WTC11 (cell line): Measurements from ENCODE around the gene SLC6A1. TPM values are rescaled to one million over a fixed set of nuclear protein-coding genes. Genes with fewer than 3 reads are reported as not detected.

Source experiments
- ATAC-seq: fragments of 200-7000 bp; cut with Tn5 transposase; 2 replicates; pipeline ENCODE4 v1.10.0; 2021; ENCODE audit warnings: mild to moderate bottlenecking, moderate library complexity
- CTCF ChIA-PET: fragments of 300-600 bp; sonication (Branson Sonifier 250); formaldehyde crosslinking; loops from one replicate; lab custom pipeline; 2021; ENCODE audit warnings: antibody characterized with exemption; lab: Charles Lee
- POLR2A ChIA-PET: fragments of 350-600 bp; sonication (Branson Sonifier 250); formaldehyde crosslinking; loops from one replicate; lab custom pipeline; 2021; ENCODE audit warnings: antibody characterized with exemption; lab: Charles Lee
- DNase-seq: peaks from one replicate; pipeline ENCODE4 v3.0.0; 2021; ENCODE audit warnings: low spot score
- H3K27ac Mint-ChIP-seq: 2 replicates; pipeline ENCODE4 v1.8.0; 2021; ENCODE audit warnings: mixed read lengths
- H3K27me3 Mint-ChIP-seq: 2 replicates; pipeline ENCODE4 v1.8.0; 2021; ENCODE audit warnings: low read depth, mild to moderate bottlenecking, moderate library complexity, mixed read lengths
- H3K36me3 Mint-ChIP-seq: 2 replicates; pipeline ENCODE4 v1.8.0; 2021; ENCODE audit warnings: mixed read lengths
- H3K4me1 Mint-ChIP-seq: 2 replicates; pipeline ENCODE4 v1.8.0; 2022; ENCODE audit warnings: mixed read lengths
- H3K4me3 Mint-ChIP-seq: 2 replicates; pipeline ENCODE4 v1.8.0; 2021; ENCODE audit warnings: mild to moderate bottlenecking, moderate library complexity, mixed read lengths
- H3K9me3 Mint-ChIP-seq: 2 replicates; pipeline ENCODE4 v1.8.0; 2021; ENCODE audit warnings: mixed read lengths
- KAT7 ChIP-seq: sonication (generic); formaldehyde crosslinking; IDR thresholded peaks from 2 replicates; pipeline ENCODE4 v1.8.1; 2023; ENCODE audit warnings: missing genetic modification reagents, mild to moderate bottlenecking, borderline replicate concordance
- MXD4 ChIP-seq: fragments of 250-450 bp; sonication (Bioruptor Pico); IDR thresholded peaks from 2 replicates; pipeline ENCODE4 v1.8.0; 2021; ENCODE audit warnings: mild to moderate bottlenecking, moderate library complexity, borderline replicate concordance
- MYBL2 ChIP-seq: sonication (generic); formaldehyde crosslinking; IDR thresholded peaks from 2 replicates; pipeline ENCODE4 v1.8.1; 2023; ENCODE audit warnings: mild to moderate bottlenecking, moderate library complexity, missing genetic modification reagents
- NFE2L1 ChIP-seq: sonication (generic); formaldehyde crosslinking; IDR thresholded peaks from 2 replicates; pipeline ENCODE4 v1.8.1; 2023; ENCODE audit warnings: missing genetic modification reagents
- SOX15 ChIP-seq: fragments of 250-450 bp; sonication (Bioruptor Pico); IDR thresholded peaks from 2 replicates; pipeline ENCODE4 v1.9.0; 2021; ENCODE audit warnings: mild to moderate bottlenecking
- ZBTB21 ChIP-seq: sonication (generic); formaldehyde crosslinking; IDR thresholded peaks from 2 replicates; pipeline ENCODE4 v1.8.1; 2023; ENCODE audit warnings: mild to moderate bottlenecking, missing genetic modification reagents, borderline replicate concordance
- ZNF232 ChIP-seq: sonication (generic); formaldehyde crosslinking; IDR thresholded peaks from 2 replicates; pipeline ENCODE4 v1.8.0; 2022; ENCODE audit warnings: mild to moderate bottlenecking, missing genetic modification reagents
- ZNF671 ChIP-seq: fragments of 250-450 bp; sonication (Bioruptor Pico); IDR thresholded peaks from 2 replicates; pipeline ENCODE4 v1.8.0; 2021; ENCODE audit warnings: mild to moderate bottlenecking
- total RNA-seq: library from RNA; stranded (reverse); gene quantifications from 3 replicates; pipeline ENCODE4 v1.2.3, GENCODE V29; 2021
- TF ChIP-seq, protein P1 (sequence below): sonication (generic); formaldehyde crosslinking; IDR thresholded peaks from 2 replicates; pipeline ENCODE4 v1.8.1; 2022; ENCODE audit warnings: low read depth, mild to moderate bottlenecking, moderate library complexity, missing genetic modification reagents, borderline replicate concordance
- TF ChIP-seq, protein P2 (sequence below): sonication (generic); formaldehyde crosslinking; IDR thresholded peaks from 2 replicates; pipeline ENCODE4 v1.8.0; 2022; ENCODE audit warnings: missing genetic modification reagents
- TF ChIP-seq, protein P3 (sequence below): sonication (generic); formaldehyde crosslinking; IDR thresholded peaks from 2 replicates; pipeline ENCODE4 v1.8.0; 2022; ENCODE audit warnings: mild to moderate bottlenecking, missing genetic modification reagents
- TF ChIP-seq, protein P4 (sequence below): sonication (generic); formaldehyde crosslinking; IDR thresholded peaks from 2 replicates; pipeline ENCODE4 v1.8.1; 2022; ENCODE audit warnings: mild to moderate bottlenecking, moderate library complexity, missing genetic modification reagents
- TF ChIP-seq, protein P5 (sequence below): fragments of 250-450 bp; sonication (Bioruptor Pico); IDR thresholded peaks from 2 replicates; pipeline ENCODE4 v1.9.0; 2021; ENCODE audit warnings: moderate library complexity, mild to moderate bottlenecking, inconsistent platforms, borderline replicate concordance
- TF ChIP-seq, protein P6 (sequence below): sonication (generic); formaldehyde crosslinking; IDR thresholded peaks from 2 replicates; pipeline ENCODE4 v1.8.1; 2022; ENCODE audit warnings: mild to moderate bottlenecking, missing genetic modification reagents, moderate library complexity, borderline replicate concordance
- TF ChIP-seq, protein P7 (sequence below): sonication (generic); formaldehyde crosslinking; IDR thresholded peaks from 2 replicates; pipeline ENCODE4 v1.8.0; 2023; ENCODE audit warnings: missing genetic modification reagents, mild to moderate bottlenecking, borderline replicate concordance
- TF ChIP-seq, protein P8 (sequence below): fragments of 200-600 bp; IDR thresholded peaks from 2 replicates; pipeline ENCODE4 v1.8.0; 2022; ENCODE audit warnings: antibody characterized with exemption

Gene SLC6A1
- total RNA-seq, 1 experiment from 2014 or later: 0.72 TPM

DNA sequence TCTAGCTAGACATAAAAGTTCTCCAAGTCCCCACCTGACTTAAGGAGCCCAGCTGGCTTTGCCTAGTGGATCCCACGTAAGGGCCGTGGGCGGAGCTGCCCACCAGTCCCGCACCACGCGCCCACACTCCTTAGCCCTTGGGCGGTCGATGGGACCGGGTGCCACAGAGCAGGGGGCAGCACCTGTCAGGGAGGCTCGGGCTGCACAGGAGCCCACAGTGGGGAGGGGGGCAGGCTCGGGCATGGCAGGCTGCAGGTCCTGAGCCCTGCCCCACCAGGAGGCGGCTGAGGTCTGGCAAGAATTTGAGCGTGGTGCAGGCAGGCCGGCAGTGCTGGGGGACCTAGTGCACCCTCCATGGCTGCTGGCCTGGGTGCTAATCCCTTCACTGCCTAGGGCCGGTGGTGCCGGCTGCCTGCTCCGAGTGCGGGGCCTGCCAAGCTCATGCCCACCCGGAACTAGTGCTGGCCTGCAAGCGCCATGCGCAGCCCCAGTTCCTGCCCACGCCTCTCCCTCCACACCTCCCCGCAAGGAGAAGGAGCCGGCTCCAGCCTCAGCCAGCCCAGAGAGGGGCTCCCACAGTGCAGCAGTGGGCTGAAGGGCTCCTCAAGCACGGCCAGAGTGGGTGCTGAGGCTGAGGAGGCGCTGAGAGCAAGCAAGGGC lies 78.7 kb downstream of the SLC6A1 start (continued):
- TF ChIP-seq, protein P1, sequence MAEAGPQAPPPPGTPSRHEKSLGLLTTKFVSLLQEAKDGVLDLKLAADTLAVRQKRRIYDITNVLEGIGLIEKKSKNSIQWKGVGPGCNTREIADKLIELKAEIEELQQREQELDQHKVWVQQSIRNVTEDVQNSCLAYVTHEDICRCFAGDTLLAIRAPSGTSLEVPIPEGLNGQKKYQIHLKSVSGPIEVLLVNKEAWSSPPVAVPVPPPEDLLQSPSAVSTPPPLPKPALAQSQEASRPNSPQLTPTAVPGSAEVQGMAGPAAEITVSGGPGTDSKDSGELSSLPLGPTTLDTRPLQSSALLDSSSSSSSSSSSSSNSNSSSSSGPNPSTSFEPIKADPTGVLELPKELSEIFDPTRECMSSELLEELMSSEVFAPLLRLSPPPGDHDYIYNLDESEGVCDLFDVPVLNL: no peak
- TF ChIP-seq, protein P2, sequence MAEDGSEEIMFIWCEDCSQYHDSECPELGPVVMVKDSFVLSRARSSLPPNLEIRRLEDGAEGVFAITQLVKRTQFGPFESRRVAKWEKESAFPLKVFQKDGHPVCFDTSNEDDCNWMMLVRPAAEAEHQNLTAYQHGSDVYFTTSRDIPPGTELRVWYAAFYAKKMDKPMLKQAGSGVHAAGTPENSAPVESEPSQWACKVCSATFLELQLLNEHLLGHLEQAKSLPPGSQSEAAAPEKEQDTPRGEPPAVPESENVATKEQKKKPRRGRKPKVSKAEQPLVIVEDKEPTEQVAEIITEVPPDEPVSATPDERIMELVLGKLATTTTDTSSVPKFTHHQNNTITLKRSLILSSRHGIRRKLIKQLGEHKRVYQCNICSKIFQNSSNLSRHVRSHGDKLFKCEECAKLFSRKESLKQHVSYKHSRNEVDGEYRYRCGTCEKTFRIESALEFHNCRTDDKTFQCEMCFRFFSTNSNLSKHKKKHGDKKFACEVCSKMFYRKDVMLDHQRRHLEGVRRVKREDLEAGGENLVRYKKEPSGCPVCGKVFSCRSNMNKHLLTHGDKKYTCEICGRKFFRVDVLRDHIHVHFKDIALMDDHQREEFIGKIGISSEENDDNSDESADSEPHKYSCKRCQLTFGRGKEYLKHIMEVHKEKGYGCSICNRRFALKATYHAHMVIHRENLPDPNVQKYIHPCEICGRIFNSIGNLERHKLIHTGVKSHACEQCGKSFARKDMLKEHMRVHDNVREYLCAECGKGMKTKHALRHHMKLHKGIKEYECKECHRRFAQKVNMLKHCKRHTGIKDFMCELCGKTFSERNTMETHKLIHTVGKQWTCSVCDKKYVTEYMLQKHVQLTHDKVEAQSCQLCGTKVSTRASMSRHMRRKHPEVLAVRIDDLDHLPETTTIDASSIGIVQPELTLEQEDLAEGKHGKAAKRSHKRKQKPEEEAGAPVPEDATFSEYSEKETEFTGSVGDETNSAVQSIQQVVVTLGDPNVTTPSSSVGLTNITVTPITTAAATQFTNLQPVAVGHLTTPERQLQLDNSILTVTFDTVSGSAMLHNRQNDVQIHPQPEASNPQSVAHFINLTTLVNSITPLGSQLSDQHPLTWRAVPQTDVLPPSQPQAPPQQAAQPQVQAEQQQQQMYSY: no peak
- no peak for TF ChIP-seq MYBL2 (CRISPR knock-in tag)
- TF ChIP-seq, protein P3, sequence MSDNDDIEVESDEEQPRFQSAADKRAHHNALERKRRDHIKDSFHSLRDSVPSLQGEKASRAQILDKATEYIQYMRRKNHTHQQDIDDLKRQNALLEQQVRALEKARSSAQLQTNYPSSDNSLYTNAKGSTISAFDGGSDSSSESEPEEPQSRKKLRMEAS: no peak
- TF ChIP-seq, all 79 proteins: peak for 0

DNA sequence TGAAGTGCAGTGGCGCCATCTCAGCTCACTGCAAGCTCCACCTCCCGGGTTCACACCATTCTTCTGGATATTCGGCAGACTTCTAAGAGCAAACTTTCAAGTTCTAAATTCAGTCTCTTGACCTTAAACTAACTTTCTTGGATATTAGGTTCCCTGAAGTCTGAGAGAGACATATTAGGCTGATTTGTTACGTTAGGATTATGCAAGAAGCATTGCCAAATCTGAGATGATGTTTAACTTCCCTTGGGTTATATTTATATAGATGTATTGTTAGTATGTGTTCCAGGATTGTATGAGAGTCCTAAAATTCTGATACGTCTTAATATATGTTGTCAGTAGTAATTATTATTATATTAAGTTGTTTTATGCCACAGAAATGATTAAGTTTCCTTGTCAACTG lies 80.1 kb downstream of the SLC6A1 start:
- ATAC-seq (no peak), DNase-seq (no peak)
- Mint-ChIP-seq H3K27me3 (peaks cover 11% of the 10 kb centered on the region), H3K36me3 (peaks cover 16% of the 10 kb centered on the region), H3K4me1 (no peaks in the 10 kb centered on the region), H3K27ac (no peak overlapping the region), H3K4me3 (no peak overlapping the region), H3K9me3 (peaks cover 58% of the 10 kb centered on the region)
- ChIA-PET CTCF (interaction anchor here (1.0 kb wide), 1 partner anchor 11 kb away, joined by 5 read pairs; no protein-coding TSS in a partner anchor), POLR2A (no interaction called here)
- TF ChIP-seq, protein P4, sequence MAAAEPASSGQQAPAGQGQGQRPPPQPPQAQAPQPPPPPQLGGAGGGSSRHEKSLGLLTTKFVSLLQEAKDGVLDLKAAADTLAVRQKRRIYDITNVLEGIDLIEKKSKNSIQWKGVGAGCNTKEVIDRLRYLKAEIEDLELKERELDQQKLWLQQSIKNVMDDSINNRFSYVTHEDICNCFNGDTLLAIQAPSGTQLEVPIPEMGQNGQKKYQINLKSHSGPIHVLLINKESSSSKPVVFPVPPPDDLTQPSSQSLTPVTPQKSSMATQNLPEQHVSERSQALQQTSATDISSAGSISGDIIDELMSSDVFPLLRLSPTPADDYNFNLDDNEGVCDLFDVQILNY: no peak
- no peak for TF ChIP-seq ZNF671 (CRISPR knock-in tag)
- TF ChIP-seq, protein P5, sequence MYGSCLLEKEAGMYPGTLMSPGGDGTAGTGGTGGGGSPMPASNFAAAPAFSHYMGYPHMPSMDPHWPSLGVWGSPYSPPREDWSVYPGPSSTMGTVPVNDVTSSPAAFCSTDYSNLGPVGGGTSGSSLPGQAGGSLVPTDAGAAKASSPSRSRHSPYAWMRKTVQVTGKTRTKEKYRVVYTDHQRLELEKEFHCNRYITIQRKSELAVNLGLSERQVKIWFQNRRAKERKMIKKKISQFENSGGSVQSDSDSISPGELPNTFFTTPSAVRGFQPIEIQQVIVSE (CRISPR knock-in tag): no peak
- no peak for TF ChIP-seq SOX15 (CRISPR knock-in tag)
- TF ChIP-seq KAT7: no peak
- TF ChIP-seq ZNF232 (CRISPR knock-in tag): no peak
- TF ChIP-seq NFE2L1: no peak
- TF ChIP-seq, protein P6, sequence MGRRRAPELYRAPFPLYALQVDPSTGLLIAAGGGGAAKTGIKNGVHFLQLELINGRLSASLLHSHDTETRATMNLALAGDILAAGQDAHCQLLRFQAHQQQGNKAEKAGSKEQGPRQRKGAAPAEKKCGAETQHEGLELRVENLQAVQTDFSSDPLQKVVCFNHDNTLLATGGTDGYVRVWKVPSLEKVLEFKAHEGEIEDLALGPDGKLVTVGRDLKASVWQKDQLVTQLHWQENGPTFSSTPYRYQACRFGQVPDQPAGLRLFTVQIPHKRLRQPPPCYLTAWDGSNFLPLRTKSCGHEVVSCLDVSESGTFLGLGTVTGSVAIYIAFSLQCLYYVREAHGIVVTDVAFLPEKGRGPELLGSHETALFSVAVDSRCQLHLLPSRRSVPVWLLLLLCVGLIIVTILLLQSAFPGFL (CRISPR knock-in tag): no peak
- no peak for TF ChIP-seq MXD4 (CRISPR knock-in tag)
- TF ChIP-seq, protein P7, sequence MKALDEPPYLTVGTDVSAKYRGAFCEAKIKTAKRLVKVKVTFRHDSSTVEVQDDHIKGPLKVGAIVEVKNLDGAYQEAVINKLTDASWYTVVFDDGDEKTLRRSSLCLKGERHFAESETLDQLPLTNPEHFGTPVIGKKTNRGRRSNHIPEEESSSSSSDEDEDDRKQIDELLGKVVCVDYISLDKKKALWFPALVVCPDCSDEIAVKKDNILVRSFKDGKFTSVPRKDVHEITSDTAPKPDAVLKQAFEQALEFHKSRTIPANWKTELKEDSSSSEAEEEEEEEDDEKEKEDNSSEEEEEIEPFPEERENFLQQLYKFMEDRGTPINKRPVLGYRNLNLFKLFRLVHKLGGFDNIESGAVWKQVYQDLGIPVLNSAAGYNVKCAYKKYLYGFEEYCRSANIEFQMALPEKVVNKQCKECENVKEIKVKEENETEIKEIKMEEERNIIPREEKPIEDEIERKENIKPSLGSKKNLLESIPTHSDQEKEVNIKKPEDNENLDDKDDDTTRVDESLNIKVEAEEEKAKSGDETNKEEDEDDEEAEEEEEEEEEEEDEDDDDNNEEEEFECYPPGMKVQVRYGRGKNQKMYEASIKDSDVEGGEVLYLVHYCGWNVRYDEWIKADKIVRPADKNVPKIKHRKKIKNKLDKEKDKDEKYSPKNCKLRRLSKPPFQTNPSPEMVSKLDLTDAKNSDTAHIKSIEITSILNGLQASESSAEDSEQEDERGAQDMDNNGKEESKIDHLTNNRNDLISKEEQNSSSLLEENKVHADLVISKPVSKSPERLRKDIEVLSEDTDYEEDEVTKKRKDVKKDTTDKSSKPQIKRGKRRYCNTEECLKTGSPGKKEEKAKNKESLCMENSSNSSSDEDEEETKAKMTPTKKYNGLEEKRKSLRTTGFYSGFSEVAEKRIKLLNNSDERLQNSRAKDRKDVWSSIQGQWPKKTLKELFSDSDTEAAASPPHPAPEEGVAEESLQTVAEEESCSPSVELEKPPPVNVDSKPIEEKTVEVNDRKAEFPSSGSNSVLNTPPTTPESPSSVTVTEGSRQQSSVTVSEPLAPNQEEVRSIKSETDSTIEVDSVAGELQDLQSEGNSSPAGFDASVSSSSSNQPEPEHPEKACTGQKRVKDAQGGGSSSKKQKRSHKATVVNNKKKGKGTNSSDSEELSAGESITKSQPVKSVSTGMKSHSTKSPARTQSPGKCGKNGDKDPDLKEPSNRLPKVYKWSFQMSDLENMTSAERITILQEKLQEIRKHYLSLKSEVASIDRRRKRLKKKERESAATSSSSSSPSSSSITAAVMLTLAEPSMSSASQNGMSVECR (CRISPR knock-in tag): no peak
- TF ChIP-seq, protein P3: no peak
- TF ChIP-seq, protein P2: no peak
- TF ChIP-seq, protein P8, sequence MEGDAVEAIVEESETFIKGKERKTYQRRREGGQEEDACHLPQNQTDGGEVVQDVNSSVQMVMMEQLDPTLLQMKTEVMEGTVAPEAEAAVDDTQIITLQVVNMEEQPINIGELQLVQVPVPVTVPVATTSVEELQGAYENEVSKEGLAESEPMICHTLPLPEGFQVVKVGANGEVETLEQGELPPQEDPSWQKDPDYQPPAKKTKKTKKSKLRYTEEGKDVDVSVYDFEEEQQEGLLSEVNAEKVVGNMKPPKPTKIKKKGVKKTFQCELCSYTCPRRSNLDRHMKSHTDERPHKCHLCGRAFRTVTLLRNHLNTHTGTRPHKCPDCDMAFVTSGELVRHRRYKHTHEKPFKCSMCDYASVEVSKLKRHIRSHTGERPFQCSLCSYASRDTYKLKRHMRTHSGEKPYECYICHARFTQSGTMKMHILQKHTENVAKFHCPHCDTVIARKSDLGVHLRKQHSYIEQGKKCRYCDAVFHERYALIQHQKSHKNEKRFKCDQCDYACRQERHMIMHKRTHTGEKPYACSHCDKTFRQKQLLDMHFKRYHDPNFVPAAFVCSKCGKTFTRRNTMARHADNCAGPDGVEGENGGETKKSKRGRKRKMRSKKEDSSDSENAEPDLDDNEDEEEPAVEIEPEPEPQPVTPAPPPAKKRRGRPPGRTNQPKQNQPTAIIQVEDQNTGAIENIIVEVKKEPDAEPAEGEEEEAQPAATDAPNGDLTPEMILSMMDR: no peak
- no peak for TF ChIP-seq ZBTB21 (CRISPR knock-in tag)
